Activated CD8-positive, alpha-beta memory T cell treated with anti-CD3 and anti-CD28 coated beads for 4 hours (primary cell): ENCODE measurements around the gene HMGXB4.
A peak's percentile ranks its signal among the peaks of the same experiment; 100 is the strongest.

Source experiments
- DNase-seq, 2 donors: peaks; one replicate each; pipeline ENCODE4 v3.0.0-alpha.2; 2020; ENCODE audit warnings: low read depth in 2 of 2

HMGXB4 gene

DNA sequence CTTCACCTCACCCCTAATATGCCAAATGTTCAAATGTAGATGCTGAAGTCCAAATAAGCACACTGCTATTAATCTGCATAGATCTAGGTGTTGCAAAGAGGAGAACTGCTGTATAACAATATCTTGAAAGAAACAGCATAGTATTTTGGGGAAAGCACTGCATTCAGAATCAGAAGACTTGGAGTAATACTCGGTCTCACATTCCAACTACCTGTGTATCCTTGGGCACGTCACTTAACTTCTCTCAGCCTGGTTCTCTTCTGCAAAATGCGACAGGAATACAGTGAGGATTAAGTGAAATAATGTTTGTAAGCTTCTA, 332 bp upstream of the HMGXB4 start:
- DNase-seq, result no peak

DNA sequence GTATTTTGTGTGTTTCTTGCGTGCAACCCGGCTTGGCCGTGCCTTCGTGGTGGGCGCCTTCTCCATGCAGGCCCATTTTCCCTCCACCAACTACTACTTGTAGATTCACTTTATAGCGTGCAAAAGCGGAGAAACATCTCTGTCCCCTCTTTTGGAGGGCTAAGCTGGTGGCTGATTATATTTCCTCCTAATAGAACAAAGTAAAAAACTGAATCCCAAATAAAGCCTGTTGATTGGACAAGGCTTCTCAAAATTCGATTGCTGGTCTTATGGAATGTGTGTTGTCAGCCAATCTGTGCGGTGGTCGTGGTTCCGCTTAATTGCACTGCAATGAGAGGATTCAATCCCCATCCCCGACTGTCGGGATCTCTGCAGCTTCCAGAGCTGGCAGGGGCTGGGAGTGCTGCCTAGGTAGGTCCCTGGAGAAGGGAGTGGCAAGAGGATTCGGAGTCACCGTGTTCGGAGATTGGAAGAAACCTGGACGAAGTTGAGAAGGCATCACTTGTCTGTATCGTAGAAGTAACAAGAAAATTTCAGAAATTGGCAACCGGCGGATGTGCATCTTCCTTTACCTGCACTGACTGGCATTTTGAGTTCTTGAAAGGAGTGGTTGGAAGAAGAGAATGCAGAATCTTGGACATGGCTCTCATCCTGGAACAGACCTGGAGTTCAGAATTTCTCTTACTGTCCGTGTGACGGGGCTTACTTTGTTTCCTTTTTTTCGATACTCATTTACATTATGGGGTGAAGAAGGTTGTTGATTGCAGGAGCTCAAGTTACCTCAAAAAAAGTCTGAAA, 1.1 kb downstream of the HMGXB4 start:
- no peak for DNase-seq

DNA sequence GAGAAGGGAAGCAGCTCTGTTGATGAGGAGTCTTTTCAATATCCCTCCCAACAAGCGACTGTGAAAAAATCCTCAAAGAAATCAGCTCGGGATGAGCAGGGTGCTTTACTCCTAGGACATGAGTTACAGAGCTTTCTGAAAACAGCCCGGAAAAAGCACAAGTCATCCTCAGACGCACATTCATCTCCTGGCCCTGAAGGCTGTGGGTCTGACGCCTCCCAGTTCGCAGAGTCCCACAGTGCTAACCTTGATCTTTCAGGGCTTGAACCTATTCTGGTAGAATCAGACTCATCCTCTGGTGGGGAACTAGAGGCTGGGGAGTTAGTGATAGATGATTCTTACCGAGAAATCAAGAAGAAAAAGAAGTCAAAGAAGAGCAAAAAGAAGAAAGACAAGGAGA, 7.7 kb downstream of the HMGXB4 start:
- no peak for DNase-seq

DNA sequence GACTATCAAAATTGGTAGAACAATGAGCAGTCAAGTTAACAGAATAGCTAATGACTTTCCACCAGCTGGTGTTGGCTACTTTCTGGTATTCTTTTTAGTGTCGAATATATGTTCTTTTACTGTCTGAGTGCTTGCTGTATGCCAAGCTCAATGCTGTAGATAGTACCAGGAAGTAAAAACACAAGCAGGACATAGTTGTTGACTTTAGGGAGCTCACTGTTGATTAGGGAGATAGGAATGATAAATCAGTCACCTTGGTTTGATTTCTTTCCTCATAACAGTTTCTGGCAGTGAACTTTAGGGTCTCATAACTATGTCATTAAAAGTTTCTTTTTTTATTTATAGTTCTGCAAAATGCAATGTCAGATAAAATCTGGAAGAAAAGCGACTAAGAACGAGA, 9.0 kb downstream of the HMGXB4 start:
- DNase-seq, result no peak

DNA sequence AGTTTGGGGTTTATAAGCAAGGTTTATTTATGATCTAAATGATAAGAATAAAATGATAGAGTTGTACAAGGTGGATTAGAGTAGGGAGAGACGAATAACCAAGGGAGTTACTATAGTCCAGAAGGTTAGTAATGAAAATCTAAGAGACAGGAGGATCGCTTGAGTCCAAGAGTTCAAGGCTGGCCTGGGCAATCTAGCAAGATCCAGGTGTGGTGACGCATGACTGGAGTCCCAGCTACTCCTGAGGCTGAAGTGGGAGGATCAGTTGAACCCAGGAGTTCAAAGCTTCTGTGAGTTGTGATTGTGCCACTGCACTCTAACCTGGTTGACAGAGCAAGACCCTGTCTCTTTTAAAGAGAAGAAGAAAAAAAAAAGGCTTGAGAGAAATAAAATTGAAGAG, 12.3 kb downstream of the HMGXB4 start:
- no peak for DNase-seq

DNA sequence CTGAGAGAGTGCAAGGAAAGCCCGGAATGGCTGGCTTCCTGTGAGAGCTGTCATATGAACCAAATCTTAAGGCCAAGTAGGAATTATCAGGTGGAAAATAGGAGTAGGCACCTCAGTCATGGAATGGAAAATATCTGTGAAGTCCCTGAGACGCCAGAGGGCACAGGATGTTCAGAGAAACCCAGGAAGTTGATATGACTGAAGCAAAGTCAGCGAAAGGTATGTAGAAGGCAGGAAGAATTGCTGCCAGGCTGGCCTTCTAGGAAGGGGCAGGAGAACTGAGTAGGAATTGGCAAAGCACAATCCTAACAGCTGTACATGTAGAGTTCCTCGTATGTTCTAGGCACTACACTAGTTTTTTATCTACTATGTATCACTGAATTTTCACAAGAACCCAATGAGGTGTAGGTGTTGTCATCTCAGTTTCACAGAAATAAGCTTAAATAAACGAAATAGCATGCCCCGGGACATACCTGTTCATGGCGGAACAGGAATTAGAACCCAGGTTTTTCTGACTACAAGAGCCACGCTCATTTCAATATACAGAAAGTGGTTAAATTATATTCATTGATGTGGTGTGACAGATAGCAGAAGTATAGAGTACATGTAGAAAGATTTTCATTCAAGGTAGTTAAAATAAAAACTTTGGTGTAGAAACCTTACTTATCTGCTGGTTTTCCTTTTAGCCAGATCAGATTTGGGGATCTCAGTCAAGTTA, 17.0 kb downstream of the HMGXB4 start:
- DNase-seq, result no peak

DNA sequence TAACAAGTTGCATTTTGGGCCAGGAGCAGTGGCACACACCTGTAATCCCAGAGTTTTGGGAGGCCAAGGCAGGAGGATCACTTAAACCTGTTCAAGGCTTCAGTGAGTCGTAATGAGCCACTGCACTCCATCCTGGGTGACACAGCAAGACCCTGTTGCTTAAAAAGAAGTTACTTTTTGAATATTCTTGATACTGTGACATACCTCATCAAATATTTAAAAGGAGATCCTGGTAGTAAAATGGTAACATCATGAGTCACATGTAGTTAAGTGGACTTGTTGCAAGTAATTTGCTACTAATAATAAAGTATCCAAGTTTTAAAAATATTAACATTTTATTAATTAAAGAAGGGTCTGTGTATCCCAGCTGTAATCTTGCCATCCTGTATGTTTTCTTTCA, 18.3 kb downstream of the HMGXB4 start:
- DNase-seq, result no peak

DNA sequence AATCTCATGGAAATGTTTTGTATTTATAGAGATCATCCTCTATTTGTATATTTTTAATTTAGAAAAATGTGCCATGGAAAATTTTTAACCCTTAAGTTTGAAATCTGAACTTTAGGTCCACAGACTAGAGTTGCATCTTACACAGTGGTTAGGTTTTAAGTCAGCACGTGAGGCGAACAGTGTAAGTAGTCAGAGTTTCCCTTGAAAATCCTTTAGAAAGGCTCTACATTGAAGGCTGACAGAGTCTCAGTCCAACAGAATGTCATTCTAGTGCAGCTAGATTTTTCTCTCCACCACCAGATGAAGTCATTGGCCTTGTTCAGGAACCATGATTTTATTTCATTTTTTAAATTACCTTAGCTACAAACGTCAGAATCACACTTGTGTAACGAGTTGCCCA, 18.7 kb downstream of the HMGXB4 start:
- no peak for DNase-seq

DNA sequence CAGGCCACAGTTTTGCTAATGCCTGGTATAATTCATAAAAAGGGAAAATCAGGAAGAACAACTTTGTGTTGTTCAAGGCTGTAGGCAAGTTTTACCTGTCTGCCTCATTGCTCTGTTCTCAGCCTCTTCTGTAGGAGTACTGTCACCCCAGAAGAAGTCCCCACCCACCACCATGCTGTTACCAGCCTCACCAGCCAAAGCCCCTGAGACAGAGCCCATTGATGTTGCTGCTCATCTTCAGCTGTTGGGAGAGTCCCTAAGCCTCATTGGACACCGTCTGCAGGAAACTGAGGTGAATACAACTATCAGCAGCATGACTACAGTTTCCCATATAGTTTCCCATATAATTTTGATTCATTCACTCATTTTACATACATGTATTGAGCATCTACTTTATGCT, 30.8 kb downstream of the HMGXB4 start:
- no peak for DNase-seq

DNA sequence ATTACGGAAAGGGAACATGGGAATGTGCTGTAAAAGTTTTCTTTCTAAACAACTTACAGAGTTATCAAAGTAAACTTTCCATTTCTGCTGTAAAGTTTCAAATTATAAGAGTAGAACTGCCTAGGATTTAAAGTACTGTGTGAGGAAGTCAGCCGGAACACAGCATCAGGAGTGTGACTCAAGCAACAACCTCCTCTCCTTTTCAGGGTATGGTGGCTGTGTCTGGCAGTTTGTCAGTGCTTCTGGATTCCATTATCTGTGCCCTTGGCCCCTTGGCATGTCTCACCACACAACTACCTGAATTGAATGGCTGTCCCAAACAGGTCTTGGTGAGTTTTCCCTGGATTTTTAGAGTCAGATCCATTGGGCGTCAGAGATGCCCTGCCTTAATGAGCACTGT, 35.5 kb downstream of the HMGXB4 start:
- DNase-seq, result no peak

DNA sequence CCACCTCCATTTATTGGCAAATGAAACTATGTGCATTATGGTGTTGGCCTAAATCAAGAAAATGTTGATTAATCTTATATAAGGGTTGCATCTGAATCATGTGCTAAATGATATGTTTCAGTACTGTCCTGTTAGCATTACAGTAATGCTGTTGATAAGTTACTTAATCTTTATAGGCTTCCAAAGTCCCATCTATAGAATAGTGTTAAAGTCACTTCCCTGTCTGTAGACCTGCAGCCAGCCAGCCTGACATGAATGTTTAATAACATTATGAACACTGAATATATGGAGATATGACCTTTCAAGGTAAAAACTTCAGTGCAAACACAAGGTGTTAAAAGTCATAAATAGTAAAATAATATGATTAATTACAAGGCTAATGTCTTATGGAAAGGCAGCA, 38.8 kb downstream of the HMGXB4 start:
- DNase-seq, result no peak

DNA sequence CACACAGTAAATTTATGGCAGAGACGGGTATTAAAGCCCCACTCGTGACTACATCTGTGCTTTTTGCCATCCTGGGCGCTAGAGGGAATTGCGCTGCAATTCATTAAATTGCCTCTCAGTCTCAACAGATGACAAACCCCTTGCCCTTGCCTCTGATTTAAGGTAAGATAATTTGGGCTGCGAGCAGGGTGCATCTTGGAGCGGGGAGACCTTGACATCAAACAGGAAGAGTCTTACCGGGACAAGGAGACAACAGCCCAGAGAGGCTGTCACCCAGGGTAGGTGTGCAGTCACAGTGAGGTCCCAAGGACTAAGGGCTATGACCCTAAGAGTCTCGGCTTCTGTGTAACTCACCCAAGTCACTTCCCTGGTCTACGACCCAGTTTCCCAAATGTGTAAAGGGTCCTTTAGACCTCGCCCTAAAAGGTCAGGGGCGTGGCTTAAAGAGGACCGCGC, 42.0 kb downstream of the HMGXB4 start:
- no peak for DNase-seq

DNA sequence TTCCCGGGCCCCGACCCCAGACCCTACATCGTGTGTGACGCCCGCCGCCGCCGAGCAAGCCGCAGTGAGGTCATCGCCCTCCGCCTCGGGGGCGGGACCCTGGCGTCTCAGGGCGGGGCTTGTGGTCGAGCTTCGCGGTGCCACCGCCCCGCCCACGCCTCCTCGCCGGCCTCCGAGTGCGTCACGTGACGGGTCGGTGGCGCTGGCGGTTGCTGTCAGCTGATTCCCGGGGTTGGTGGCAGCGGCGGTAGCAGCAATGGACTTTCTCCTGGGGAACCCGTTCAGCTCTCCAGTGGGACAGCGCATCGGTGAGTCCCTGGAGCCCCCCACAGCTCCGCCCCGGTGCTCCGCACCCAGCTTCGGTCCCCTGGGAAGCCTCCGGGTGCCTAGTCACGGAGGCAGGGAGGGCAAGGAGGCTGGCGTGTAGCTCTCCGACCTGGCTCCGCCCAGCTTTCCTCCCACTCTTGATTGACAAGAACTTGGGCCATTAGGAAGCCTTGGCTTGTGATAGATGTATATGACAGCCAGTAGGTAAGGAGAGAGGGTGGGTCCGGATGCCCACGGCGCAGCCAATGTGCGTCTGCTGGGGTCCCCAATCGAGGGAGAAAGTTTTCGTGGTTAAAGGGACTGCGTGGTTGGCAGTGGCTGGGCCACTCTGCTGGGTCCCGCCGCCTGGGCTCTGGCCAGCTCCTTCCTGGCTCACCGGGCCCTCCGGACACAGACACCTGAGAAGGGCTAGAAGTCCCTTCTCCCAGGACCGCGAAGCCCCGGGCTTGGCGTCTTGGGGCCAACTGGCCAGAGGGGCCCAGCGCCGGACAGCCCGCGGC, 42.6 kb downstream of the HMGXB4 start, which contains the start of gene TOM1:
TSS of gene TOM1 (plus strand) at position 222 of the 827 bp plus-strand sequence. CDS start at position 257, 35 bp downstream.
- peak; percentile 92 to 95 for DNase-seq

DNA sequence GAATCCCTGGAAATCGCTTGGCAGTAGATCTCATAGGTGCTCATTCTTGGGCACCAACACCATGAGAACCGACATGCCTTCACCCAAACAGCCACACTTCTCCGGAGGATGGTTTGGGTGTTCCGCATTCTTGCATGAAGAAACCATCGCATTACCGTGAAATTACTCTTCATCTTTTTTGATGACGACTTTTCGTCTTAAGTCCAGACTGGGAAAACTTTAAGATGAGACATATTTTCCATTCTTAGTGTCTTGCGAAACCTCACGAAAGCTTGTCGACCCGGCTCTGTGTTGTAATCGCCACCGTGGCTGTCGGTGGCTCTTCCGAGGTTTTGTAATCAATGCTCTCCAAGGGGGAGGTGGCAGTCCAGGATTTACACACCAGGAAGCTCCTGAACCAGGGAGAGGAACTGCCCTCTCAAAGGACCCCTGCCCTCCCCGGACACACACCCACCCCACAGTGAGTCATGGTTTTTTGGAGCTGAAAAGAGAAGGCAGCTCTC, 44.1 kb downstream of the HMGXB4 start:
- no peak for DNase-seq

DNA sequence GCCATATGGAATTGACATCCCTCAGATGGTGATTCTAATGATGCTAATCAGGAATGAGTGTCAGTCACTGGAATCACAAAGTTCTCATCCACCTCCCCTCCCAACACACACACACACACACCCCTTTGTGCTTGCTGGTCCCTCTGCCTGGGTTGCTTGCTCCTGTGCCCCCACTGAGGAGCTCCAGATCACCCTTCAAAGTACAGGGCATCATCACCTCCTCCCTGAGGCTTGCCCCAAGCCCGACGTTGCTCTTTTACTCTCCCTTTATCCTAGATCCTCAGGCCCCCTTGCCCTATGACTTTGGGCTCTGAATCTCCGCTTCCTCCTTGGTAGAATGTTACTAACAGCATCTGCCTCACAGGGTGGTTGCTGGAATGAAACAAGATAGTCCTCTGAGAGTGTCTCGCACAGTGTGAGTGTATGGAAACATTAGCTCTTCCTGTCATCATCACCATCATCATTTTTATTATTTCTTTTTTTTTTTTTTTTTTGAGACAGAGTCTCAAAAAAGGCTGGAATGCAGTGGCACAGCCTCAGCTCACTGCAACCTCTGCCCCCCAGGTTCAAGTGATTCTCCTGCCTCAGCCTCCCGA, 45.8 kb downstream of the HMGXB4 start:
- no peak for DNase-seq

DNA sequence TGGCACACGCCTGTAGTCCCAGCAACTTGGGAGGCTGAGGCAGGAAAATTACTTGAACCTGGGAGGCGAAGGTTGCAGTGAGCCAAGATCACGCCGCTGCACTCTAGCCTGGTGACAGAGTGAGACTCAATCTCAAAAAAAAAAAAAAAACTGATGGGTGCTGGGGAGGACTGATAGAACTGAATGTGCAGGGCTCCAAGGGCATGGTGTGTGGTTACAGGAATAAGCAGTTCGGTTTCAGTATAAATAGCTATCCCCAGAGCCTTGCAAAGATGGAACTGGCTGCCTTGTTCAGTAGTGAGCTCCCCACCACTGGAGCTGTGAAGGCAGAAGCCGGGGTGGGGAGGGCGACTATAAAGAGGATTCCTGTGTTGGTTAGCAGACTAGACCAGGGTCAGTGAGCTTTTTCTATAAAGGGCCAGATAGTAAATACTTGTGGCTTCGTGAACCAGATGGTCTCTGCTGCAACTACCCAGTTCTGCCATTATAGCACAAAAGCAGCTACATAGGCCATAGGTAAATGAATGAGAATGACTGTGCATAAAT, 48.3 kb downstream of the HMGXB4 start:
- no peak for DNase-seq

DNA sequence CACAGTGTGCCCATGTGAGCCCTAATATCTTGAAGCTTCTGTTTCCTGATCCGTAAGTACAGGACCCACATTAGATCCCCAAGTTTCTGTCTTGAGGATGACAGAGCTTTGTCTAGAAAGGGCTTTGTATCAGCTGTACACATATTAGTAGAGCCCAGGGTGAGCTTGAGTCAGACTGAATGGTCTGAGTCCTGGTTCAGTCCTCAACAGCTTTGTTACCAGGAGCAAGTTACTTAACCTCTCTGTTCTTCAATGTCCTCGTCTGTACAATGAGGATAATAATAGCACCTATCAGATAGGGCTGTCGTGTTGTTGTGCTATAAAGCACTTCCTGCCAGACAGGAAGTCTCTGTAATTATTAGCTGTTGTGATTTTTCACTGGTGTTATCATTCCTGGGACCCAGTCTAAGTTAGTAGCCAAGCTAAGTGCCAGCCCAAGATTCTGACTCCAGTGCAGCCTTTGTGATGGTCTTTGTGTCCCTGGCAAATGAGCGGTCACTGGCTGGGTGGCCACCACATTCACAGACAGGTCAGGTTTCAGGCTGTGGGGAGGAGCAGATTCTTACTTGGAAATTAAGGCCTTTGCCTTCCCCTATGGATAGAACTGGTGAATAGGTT, 49.2 kb downstream of the HMGXB4 start:
- no peak for DNase-seq

DNA sequence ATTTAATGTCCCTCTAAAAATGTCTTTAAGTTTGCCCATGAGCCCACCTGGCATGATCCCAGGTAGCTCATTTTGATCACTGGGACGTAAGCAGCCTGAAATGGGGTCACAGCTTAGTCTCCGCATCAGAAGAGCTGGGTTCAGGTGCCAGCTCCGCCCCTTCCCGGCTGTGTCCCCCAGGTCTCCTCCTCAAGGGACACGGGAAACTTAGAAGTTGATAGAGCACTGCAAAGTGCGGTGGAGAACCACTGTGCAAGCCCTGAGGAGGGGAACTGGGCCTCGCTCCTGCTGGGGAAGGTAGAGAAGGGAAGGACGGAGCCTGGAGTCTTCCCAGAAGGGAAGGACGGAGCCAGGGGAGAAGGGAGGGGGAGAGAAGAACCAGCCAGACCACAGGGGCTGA, 50.1 kb downstream of the HMGXB4 start:
- DNase-seq, result no peak

DNA sequence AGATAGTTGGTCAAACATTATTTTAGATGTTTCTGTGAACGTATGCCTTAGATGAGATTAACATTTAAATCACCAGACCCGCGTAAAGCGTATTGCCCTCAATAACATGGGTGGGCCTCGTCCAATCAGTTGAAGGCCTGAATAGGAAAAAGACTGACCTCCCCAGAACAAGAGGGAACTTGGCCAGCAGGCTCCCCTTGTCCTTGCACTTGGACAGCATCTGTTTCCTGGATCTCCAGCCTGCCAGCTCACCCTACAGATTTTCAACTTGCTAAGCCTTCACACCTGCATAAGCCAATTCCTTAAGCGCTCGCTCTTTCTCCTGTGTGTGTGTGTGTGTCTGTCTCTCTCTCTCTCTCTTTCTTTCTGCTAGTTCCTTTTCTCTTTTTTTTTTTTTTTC, 50.6 kb downstream of the HMGXB4 start:
- DNase-seq, result no peak

DNA sequence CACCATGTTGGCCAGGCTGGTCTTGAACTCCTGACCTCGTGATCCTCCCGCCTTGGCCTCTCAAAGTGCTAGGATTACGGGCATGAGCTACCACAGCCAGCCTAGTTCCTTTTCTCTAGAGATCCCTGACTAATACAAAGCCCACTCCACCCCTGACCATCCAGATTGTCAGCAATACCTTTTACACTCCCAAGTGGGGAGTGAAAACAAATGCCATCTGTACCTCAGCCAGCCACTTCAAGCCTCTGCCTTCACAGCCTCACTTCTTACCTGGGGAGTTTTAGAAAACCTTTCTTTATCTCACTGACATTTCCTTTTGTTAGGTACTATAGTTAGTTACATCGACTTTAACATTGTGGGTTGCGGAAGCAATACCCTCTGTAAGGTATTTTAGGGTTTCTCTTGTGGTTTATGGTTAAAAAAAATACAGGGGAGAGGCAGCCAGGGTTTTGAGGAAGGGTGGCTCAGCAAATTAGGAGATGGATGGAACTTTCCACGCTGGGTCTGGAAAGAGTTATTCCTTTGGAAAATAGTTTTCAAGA, 51.3 kb downstream of the HMGXB4 start:
- DNase-seq, result no peak
